GM12878 (cell line): ENCODE results near the gene RHCE. TPM values are rescaled to one million over a fixed set of nuclear protein-coding genes. Genes with fewer than 3 reads are reported as not detected.

ENCODE experiments used
- ATAC-seq: fragments of 200-7000 bp; cut with Tn5 transposase; 3 replicates; pipeline ENCODE4 v1.9.1; 2020; ENCODE audit warnings: mild to moderate bottlenecking, moderate library complexity
- BruUV-seq: library from RNA; stranded (reverse); fragments of 400-500 nt; replicated peaks from 2 replicates; lab custom pipeline; 2021; lab: Mats Ljungman, UMichigan
- CTCF ChIA-PET: fragments of 300-600 bp; sonication (Branson Sonifier 250); formaldehyde crosslinking; extraction: SDS; loops from one replicate; lab custom pipeline; 2021; ENCODE audit warnings: inconsistent platforms; lab: Yijun Ruan, JAX
- POLR2A ChIA-PET: fragments of 350-600 bp; formaldehyde crosslinking; extraction: SDS; loops from one replicate; lab custom pipeline; 2021; ENCODE audit warnings: inconsistent platforms; lab: Charles Lee
- RAD21 ChIA-PET: fragments of 300-600 bp; sonication (Branson Sonifier 250); formaldehyde crosslinking; loops from one replicate; lab custom pipeline; 2023; ENCODE audit warnings: antibody characterized with exemption; ENCODE audit not compliant: unreplicated experiment; lab: Charles Lee
- SMC1A ChIA-PET: fragments of 300-600 bp; sonication (Branson Sonifier 250); formaldehyde crosslinking; loops from one replicate; lab custom pipeline; 2023; ENCODE audit not compliant: unreplicated experiment, uncharacterized antibody; lab: Charles Lee
- DNase-seq: peaks from one replicate; pipeline ENCODE4 v3.0.0-alpha.2; 2011; ENCODE audit warnings: low read depth, low spot score
- FAIRE-seq: peaks from 3 replicates; lab custom pipeline; 2011; peaks lifted over from hg19 to GRCh38; lab: Jason Lieb, UNC
- H2AFZ ChIP-seq: 2 replicates; pipeline ENCODE4 v1.6.0; 2011; ENCODE audit warnings: low read depth, low read length, control low read depth; ENCODE audit not compliant: control insufficient read depth
- H3K27ac ChIP-seq: 2 replicates; pipeline ENCODE4 v1.5.1; 2011; ENCODE audit warnings: control low read depth; ENCODE audit not compliant: control insufficient read depth, insufficient read depth
- H3K27me3 ChIP-seq, 2 experiments: replicated peaks in 1 of 2; 2 replicates each; pipeline versions ENCODE4 v1.6.0 to v1.6.1; 2011; ENCODE audit warnings: low read length in 1 of 2; ENCODE audit not compliant: control insufficient read depth in 2 of 2, insufficient read depth in 2 of 2
- H3K36me3 ChIP-seq, 2 experiments: 2 replicates each; pipeline ENCODE4 v1.5.1; 2011; ENCODE audit warnings: low read length in 1 of 2; ENCODE audit not compliant: control insufficient read depth in 2 of 2, insufficient read depth in 2 of 2
- H3K4me1 ChIP-seq: 2 replicates; pipeline ENCODE4 v1.6.1; 2011; ENCODE audit warnings: mild to moderate bottlenecking, low read length, moderate library complexity, mixed read lengths; ENCODE audit not compliant: control insufficient read depth, insufficient read depth
- H3K4me2 ChIP-seq: 2 replicates; pipeline ENCODE4 v1.6.0; 2011; ENCODE audit warnings: control low read depth; ENCODE audit not compliant: control insufficient read depth, insufficient read depth
- H3K4me3 ChIP-seq: fragments of 200-600 bp; sonication (generic); 2 replicates; pipeline ENCODE4 v1.5.1; 2016
- H3K79me2 ChIP-seq: 2 replicates; pipeline ENCODE4 v1.6.0; 2011; ENCODE audit warnings: low read length; ENCODE audit not compliant: control insufficient read depth, insufficient read depth
- H3K9ac ChIP-seq: 2 replicates; pipeline ENCODE4 v1.8.0; 2011; ENCODE audit warnings: low read length, control low read depth, mixed read lengths; ENCODE audit not compliant: control insufficient read depth, insufficient read depth
- H3K9me3 ChIP-seq: replicated peaks from 3 replicates; pipeline ENCODE4 v1.5.1; 2011; ENCODE audit warnings: mild to moderate bottlenecking, low read length; ENCODE audit not compliant: control insufficient read depth, insufficient read depth
- H4K20me1 ChIP-seq: 2 replicates; pipeline ENCODE4 v1.6.0; 2011; ENCODE audit not compliant: control insufficient read depth, insufficient read depth
- BHLHE40 ChIP-seq, 2 experiments: fragments of 450-650 bp in 1 of 2; IDR thresholded peaks; 2 replicates each; pipeline ENCODE4 v1.6.1; 2011 to 2017; ENCODE audit warnings: low read depth in 2 of 2, borderline replicate concordance in 1 of 2, improper control_type of control experiment in 1 of 2, low read length in 1 of 2, mild to moderate bottlenecking in 1 of 2
- BRCA1 ChIP-seq: IDR thresholded peaks from 2 replicates; pipeline ENCODE4 v1.6.1; 2011; ENCODE audit warnings: low read depth, low read length, improper control_type of control experiment
- DPF2 ChIP-seq: fragments of 450-650 bp; IDR thresholded peaks from 2 replicates; pipeline ENCODE4 v1.6.1; 2017; ENCODE audit warnings: mild to moderate bottlenecking
- FOS ChIP-seq: IDR thresholded peaks from 3 replicates; pipeline ENCODE4 v1.6.1; 2011; ENCODE audit warnings: borderline replicate concordance; ENCODE audit not compliant: insufficient read length; ENCODE audit errors: extremely low read depth
- HDAC6 ChIP-seq: fragments of 200-600 bp; sonication (generic); IDR thresholded peaks from one replicate; pipeline ENCODE4 v1.8.0; 2017; ENCODE audit warnings: antibody characterized with exemption; ENCODE audit not compliant: unreplicated experiment
- JUNB ChIP-seq: IDR thresholded peaks from 2 replicates; pipeline ENCODE4 v1.6.1; 2016; ENCODE audit warnings: antibody characterized with exemption, mild to moderate bottlenecking
- KDM1A ChIP-seq: fragments of 200-600 bp; sonication (generic); IDR thresholded peaks from 2 replicates; pipeline ENCODE4 v1.6.1; 2016; ENCODE audit warnings: borderline replicate concordance
- NR2F1 ChIP-seq: fragments of 450-650 bp; conservative IDR thresholded peaks from 2 replicates; pipeline ENCODE4 v1.6.1; 2017; ENCODE audit warnings: mild to moderate bottlenecking
- SPI1 ChIP-seq: IDR thresholded peaks from 2 replicates; pipeline ENCODE4 v1.6.1; 2011; ENCODE audit warnings: low read depth, mild to moderate bottlenecking, low read length, moderate library complexity, borderline replicate concordance; ENCODE audit not compliant: insufficient read depth
- SUPT20H ChIP-seq: IDR thresholded peaks from 2 replicates; pipeline ENCODE4 v1.6.1; 2011; ENCODE audit warnings: low read depth, mild to moderate bottlenecking, low read length, moderate library complexity, borderline replicate concordance; ENCODE audit not compliant: control insufficient read depth
- ZNF622 ChIP-seq: fragments of 450-650 bp; IDR thresholded peaks from 2 replicates; pipeline ENCODE4 v1.6.1; 2017; ENCODE audit warnings: mild to moderate bottlenecking, inconsistent platforms
- WGBS: methylation state at CpG from one replicate; pipeline ENCODE4 v1.1.6; 2016; ENCODE audit warnings: low lambda C conversion rate; ENCODE audit not compliant: insufficient replicate concordance, insufficient coverage; ENCODE audit errors: missing lambda C conversion rate; 5-methylcytosine and 5-hydroxymethylcytosine counted together
- in situ Hi-C: fragments of 300-500 bp; cut with MboI; formaldehyde crosslinking; loops from 9 replicates; pipeline ENCODE4 v1.14.3; 2018; ENCODE audit warnings: mixed read lengths
- intact Hi-C: fragments of 100-400 bp; cut with micrococcal nuclease; formaldehyde crosslinking; loops from one replicate; pipeline ENCODE4 v1.14.2; 2022; ENCODE audit not compliant: unreplicated experiment
- polyA plus RNA-seq, 11 experiments: library from polyadenylated mRNA; depleted of rRNA in 4 of 11; unstranded in 6 of 11; stranded (reverse) in 5 of 11; fragments of >200 nt; fragmentation: Nextera tagmentation in 4 of 11; fragmentation: Illumina TruSeq in 1 of 11; extraction: Ambion mirVana in 4 of 11; extraction: Trizol in 1 of 11; gene quantifications; 1 replicate in 1 of 11; 2 replicates in 10 of 11; pipeline versions ENCODE4 v1.2.1 to v1.2.3, GENCODE V29; 2011 to 2016; ENCODE audit warnings: inconsistent platforms in 2 of 11, missing spikeins in 2 of 11, low read depth in 1 of 11
- total RNA-seq, 4 experiments: library from RNA; depleted of rRNA in 3 of 4; stranded (reverse); fragments of >200 nt in 3 of 4; fragmentation: Illumina TruSeq in 1 of 4; extraction: Trizol in 1 of 4; gene quantifications; 2 replicates each; pipeline versions ENCODE4 v1.2.1 to v1.2.3, GENCODE V29; 2013 to 2021

Gene RHCE
- total and polyA plus RNA-seq, 10 of the 15 experiments (the other 5 are each of a cell fraction or from before 2014, with no cell fraction given) = 0.06 to 0.41 (median 0.22) TPM; not detected in 2

DNA sequence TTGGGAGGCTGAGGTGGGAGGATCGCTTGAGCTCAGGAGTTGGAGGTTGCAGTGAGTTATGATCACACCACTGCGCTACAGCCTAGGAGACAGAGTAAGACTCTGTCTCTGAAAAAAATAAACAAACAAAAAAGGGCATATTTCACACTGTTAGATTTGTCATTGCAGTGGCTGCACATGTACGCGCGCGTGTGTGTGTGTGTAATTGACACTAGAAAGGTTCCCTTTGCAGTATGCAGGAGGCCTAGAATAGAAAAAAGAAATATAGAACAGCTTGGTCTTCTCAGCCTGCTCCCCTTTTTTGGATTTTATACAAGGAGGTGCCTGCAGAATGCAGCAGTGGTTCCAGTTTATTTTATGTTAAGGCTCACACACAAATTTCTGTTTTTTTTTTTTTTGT, 18.7 kb upstream of the RHCE start:
- Histone ChIP-seq H3K4me2 (no peak overlapping the region), H3K79me2 (peaks cover 24% of the 10 kb centered on the region), H3K4me3 (no peak overlapping the region), H4K20me1 (no peaks in the 10 kb centered on the region), H3K27ac (no peak overlapping the region), H3K27me3 (no peaks in the 10 kb centered on the region), H3K4me1 (peaks cover 13% of the 10 kb centered on the region), H3K9ac (no peak overlapping the region), H2AFZ (no peak overlapping the region), H3K36me3 (0 out of 4 replicates have a peak, but pooled peaks cover 0 to 2% of the 10 kb centered on the region in 2 experiments), H3K9me3 (no peaks in the 10 kb centered on the region)
- FAIRE-seq = no peak
- DNase-seq = no peak
- ChIA-PET POLR2A (interaction anchor here (0.6 kb wide), 1 partner anchor 183 kb away, joined by 5 read pairs; no protein-coding TSS in a partner anchor), RAD21 (no interaction called here), SMC1A (interaction anchor here (0.5 to 1.3 kb wide), 3 partner anchors 36 to 83 kb away, joined by 3 to 4 read pairs (median 3); no protein-coding TSS in a partner anchor), CTCF (interaction anchor here (0.9 kb wide), 1 partner anchor 48 kb away, joined by 3 read pairs; no protein-coding TSS in a partner anchor)
- WGBS = 97% methylated on average over 6 of the region's 6 CpGs
- TF ChIP-seq BRCA1 (no peak), JUNB (no peak), FOS (no peak), SUPT20H (no peak), KDM1A (no peak), NR2F1 (no peak), SPI1 (no peak), BHLHE40 (IDR thresholded peaks at IDR 0.05; ENCODE audit: borderline replicate concordance in 1 of 2, low read depth in 2 of 2, low read length in 1 of 2) (no peak), DPF2 (no peak), ZNF622 (no peak), HDAC6 (no peak)
- BruUV-seq = no TSS peak
- intact Hi-C loops = no loop called here
- ATAC-seq = no peak
- in situ Hi-C loops = no loop called here
